WTC11 (cell line): ENCODE results near the gene CEP126. TPM values are rescaled to one million over a fixed set of nuclear protein-coding genes. Genes with fewer than 3 reads are reported as not detected.

Source experiments
- ATAC-seq: fragments of 200-7000 bp; cut with Tn5 transposase; 2 replicates; pipeline ENCODE4 v1.10.0; 2021; ENCODE audit warnings: mild to moderate bottlenecking, moderate library complexity
- CTCF ChIA-PET: fragments of 300-600 bp; sonication (Branson Sonifier 250); formaldehyde crosslinking; loops from one replicate; lab custom pipeline; 2021; ENCODE audit warnings: antibody characterized with exemption; lab: Charles Lee
- POLR2A ChIA-PET: fragments of 350-600 bp; sonication (Branson Sonifier 250); formaldehyde crosslinking; loops from one replicate; lab custom pipeline; 2021; ENCODE audit warnings: antibody characterized with exemption; lab: Charles Lee
- DNase-seq: peaks from one replicate; pipeline ENCODE4 v3.0.0; 2021; ENCODE audit warnings: low spot score
- H3K27ac Mint-ChIP-seq: 2 replicates; pipeline ENCODE4 v1.8.0; 2021; ENCODE audit warnings: mixed read lengths
- H3K27me3 Mint-ChIP-seq: 2 replicates; pipeline ENCODE4 v1.8.0; 2021; ENCODE audit warnings: low read depth, mild to moderate bottlenecking, moderate library complexity, mixed read lengths
- H3K36me3 Mint-ChIP-seq: 2 replicates; pipeline ENCODE4 v1.8.0; 2021; ENCODE audit warnings: mixed read lengths
- H3K4me1 Mint-ChIP-seq: 2 replicates; pipeline ENCODE4 v1.8.0; 2022; ENCODE audit warnings: mixed read lengths
- H3K4me3 Mint-ChIP-seq: 2 replicates; pipeline ENCODE4 v1.8.0; 2021; ENCODE audit warnings: mild to moderate bottlenecking, moderate library complexity, mixed read lengths
- H3K9me3 Mint-ChIP-seq: 2 replicates; pipeline ENCODE4 v1.8.0; 2021; ENCODE audit warnings: mixed read lengths
- AFF4 ChIP-seq: sonication (generic); formaldehyde crosslinking; IDR thresholded peaks from 2 replicates; pipeline ENCODE4 v1.8.1; 2023; ENCODE audit warnings: mild to moderate bottlenecking, missing genetic modification reagents, borderline replicate concordance
- AR ChIP-seq: fragments of 250-450 bp; sonication (Bioruptor Pico); IDR thresholded peaks from 2 replicates; pipeline ENCODE4 v1.9.0; 2021; ENCODE audit warnings: mild to moderate bottlenecking
- ATF2 ChIP-seq: sonication (generic); formaldehyde crosslinking; IDR thresholded peaks from 2 replicates; pipeline ENCODE4 v1.8.1; 2022; ENCODE audit warnings: low read depth, missing genetic modification reagents, borderline replicate concordance
- CREM ChIP-seq: sonication (generic); formaldehyde crosslinking; IDR thresholded peaks from 2 replicates; pipeline ENCODE4 v1.8.1; 2022; ENCODE audit warnings: mild to moderate bottlenecking, missing genetic modification reagents, moderate library complexity
- E2F4 ChIP-seq: sonication (generic); formaldehyde crosslinking; IDR thresholded peaks from 2 replicates; pipeline ENCODE4 v1.8.1; 2022; ENCODE audit warnings: low read depth, mild to moderate bottlenecking, moderate library complexity, missing genetic modification reagents, borderline replicate concordance
- FOXP1 ChIP-seq: sonication (generic); formaldehyde crosslinking; IDR thresholded peaks from 2 replicates; pipeline ENCODE4 v1.8.0; 2022; ENCODE audit warnings: missing genetic modification reagents, mild to moderate bottlenecking, moderate library complexity, borderline replicate concordance
- FOXP4 ChIP-seq: sonication (generic); formaldehyde crosslinking; IDR thresholded peaks from 2 replicates; pipeline ENCODE4 v1.8.0; 2022; ENCODE audit warnings: mild to moderate bottlenecking, missing genetic modification reagents
- GABPB1 ChIP-seq: sonication (generic); formaldehyde crosslinking; IDR thresholded peaks from 2 replicates; pipeline ENCODE4 v1.8.1; 2023; ENCODE audit warnings: mild to moderate bottlenecking, missing genetic modification reagents
- GRHL2 ChIP-seq: fragments of 250-450 bp; sonication (Bioruptor Pico); IDR thresholded peaks from 2 replicates; pipeline ENCODE4 v1.8.0; 2022; ENCODE audit warnings: mild to moderate bottlenecking, moderate library complexity; ENCODE audit not compliant: insufficient replicate concordance, severe bottlenecking
- JAZF1 ChIP-seq: fragments of 250-450 bp; sonication (Bioruptor Pico); IDR thresholded peaks from 2 replicates; pipeline ENCODE4 v1.9.0; 2021; ENCODE audit warnings: moderate library complexity, mild to moderate bottlenecking, inconsistent platforms
- JUN ChIP-seq: sonication (generic); formaldehyde crosslinking; IDR thresholded peaks from 2 replicates; pipeline ENCODE4 v1.8.0; 2023; ENCODE audit warnings: mild to moderate bottlenecking, missing genetic modification reagents
- KAT7 ChIP-seq: sonication (generic); formaldehyde crosslinking; IDR thresholded peaks from 2 replicates; pipeline ENCODE4 v1.8.1; 2023; ENCODE audit warnings: missing genetic modification reagents, mild to moderate bottlenecking, borderline replicate concordance
- NFE2L1 ChIP-seq: sonication (generic); formaldehyde crosslinking; IDR thresholded peaks from 2 replicates; pipeline ENCODE4 v1.8.1; 2023; ENCODE audit warnings: missing genetic modification reagents
- NR1H2 ChIP-seq: sonication (generic); formaldehyde crosslinking; IDR thresholded peaks from 2 replicates; pipeline ENCODE4 v1.9.0; 2021; ENCODE audit warnings: mild to moderate bottlenecking, moderate library complexity, missing genetic modification reagents
- NR2C2 ChIP-seq: sonication (generic); formaldehyde crosslinking; IDR thresholded peaks from 2 replicates; pipeline ENCODE4 v1.8.0; 2022; ENCODE audit warnings: mild to moderate bottlenecking, missing genetic modification reagents
- OVOL2 ChIP-seq: fragments of 250-450 bp; sonication (Bioruptor Pico); IDR thresholded peaks from 2 replicates; pipeline ENCODE4 v1.9.0; 2021; ENCODE audit warnings: mild to moderate bottlenecking, borderline replicate concordance
- PRRX2 ChIP-seq: fragments of 250-450 bp; sonication (Bioruptor Pico); IDR thresholded peaks from 2 replicates; pipeline ENCODE4 v1.8.0; 2021; ENCODE audit warnings: mild to moderate bottlenecking
- RELA ChIP-seq: sonication (generic); formaldehyde crosslinking; IDR thresholded peaks from 2 replicates; pipeline ENCODE4 v1.8.1; 2022; ENCODE audit warnings: missing genetic modification reagents, mild to moderate bottlenecking, borderline replicate concordance
- RORB ChIP-seq: fragments of 250-450 bp; sonication (Bioruptor Pico); IDR thresholded peaks from 2 replicates; pipeline ENCODE4 v1.9.0; 2021; ENCODE audit warnings: mild to moderate bottlenecking
- SMAD4 ChIP-seq: sonication (generic); formaldehyde crosslinking; IDR thresholded peaks from 2 replicates; pipeline ENCODE4 v1.8.0; 2022; ENCODE audit warnings: mild to moderate bottlenecking, missing genetic modification reagents
- TEAD1 ChIP-seq: sonication (generic); formaldehyde crosslinking; IDR thresholded peaks from 2 replicates; pipeline ENCODE4 v1.8.0; 2022; ENCODE audit warnings: mild to moderate bottlenecking, missing genetic modification reagents
- USF2 ChIP-seq: sonication (generic); formaldehyde crosslinking; IDR thresholded peaks from 2 replicates; pipeline ENCODE4 v1.8.1; 2023; ENCODE audit warnings: mild to moderate bottlenecking, missing genetic modification reagents, moderate library complexity
- ZNF317 ChIP-seq: sonication (generic); formaldehyde crosslinking; IDR thresholded peaks from 2 replicates; pipeline ENCODE4 v1.8.1; 2023; ENCODE audit warnings: low read depth, mild to moderate bottlenecking, moderate library complexity, missing genetic modification reagents, borderline replicate concordance
- ZSCAN18 ChIP-seq: fragments of 250-450 bp; sonication (Bioruptor Pico); IDR thresholded peaks from 2 replicates; pipeline ENCODE4 v2.1.2; 2022; ENCODE audit warnings: mild to moderate bottlenecking, moderate library complexity
- total RNA-seq: library from RNA; stranded (reverse); gene quantifications from 3 replicates; pipeline ENCODE4 v1.2.3, GENCODE V29; 2021

Gene CEP126
- total RNA-seq, 1 experiment from 2014 or later: 2.4 TPM

GRCh38 chr11:102026959-102027358, 112.1 kb downstream of the CEP126 start (continued):
- TF ChIP-seq ZSCAN18 (CRISPR knock-in tag) (no peak), RORB (CRISPR knock-in tag) (no peak; the same call in 1 of the 2 replicates), SMAD4 (CRISPR knock-in tag) (no peak), ZNF317 (CRISPR knock-in tag) (no peak)
- TF ChIP-seq, all 79 proteins: peak for 0

- TF ChIP-seq GABPB1 (CRISPR knock-in tag) (no peak), NR1H2 (no peak), NR2C2 (no peak), JUN (CRISPR knock-in tag) (no peak), GRHL2 (CRISPR knock-in tag) (no peak), KAT7 (no peak), PRRX2 (no peak), USF2 (CRISPR knock-in tag) (no peak), FOXP4 (CRISPR knock-in tag) (no peak), AR (no peak), E2F4 (no peak), FOXP1 (CRISPR knock-in tag) (no peak), AFF4 (CRISPR knock-in tag) (no peak), RELA (CRISPR knock-in tag) (no peak), ATF2 (CRISPR knock-in tag) (no peak), TEAD1 (CRISPR knock-in tag) (no peak), NFE2L1 (CRISPR knock-in tag) (no peak), JAZF1 (CRISPR knock-in tag) (no peak), CREM (CRISPR knock-in tag) (no peak), OVOL2 (CRISPR knock-in tag) (no peak)
- TF ChIP-seq, all 79 proteins: peak for 0
- ChIA-PET CTCF (interaction anchor here (0.8 kb wide), 1 partner anchor 258 kb away, joined by 3 read pairs; no protein-coding TSS in a partner anchor), POLR2A (no interaction called here)
- ATAC-seq (no peak), DNase-seq (no peak)
- peaks cover 19% of the 10 kb centered on the region for H3K9me3 Mint-ChIP-seq
- H3K27ac Mint-ChIP-seq: no peak overlapping the region
- H3K4me3 Mint-ChIP-seq: no peak overlapping the region
- peaks cover 2% of the 10 kb centered on the region; the same call in 1 of the 2 replicates for H3K36me3 Mint-ChIP-seq
- no peaks in the 10 kb centered on the region for H3K4me1 Mint-ChIP-seq
- H3K27me3 Mint-ChIP-seq: no peaks in the 10 kb centered on the region; the same call in 1 of the 2 replicates
These were observed 121.9 kb downstream of the CEP126 start for GRCh38 chr11:102036757-102037156.
